Spleen (tissue), 7 donors: ENCODE results near the gene ASIC1.

Experiments used
- POLR2AphosphoS5 ChIP-seq, 3 donors: sonication (generic); formaldehyde crosslinking; IDR thresholded peaks; one replicate each; pipeline ENCODE4 v1.5.1; 2017; ENCODE audit warnings: antibody characterized with exemption in 3 of 3
- TF ChIP-seq, protein P1 (sequence below), 11 experiments: fragments of 200-600 bp in 7 of 11; fragments of 450-650 bp in 4 of 11; sonication (generic) in 4 of 11; IDR thresholded peaks in 8 of 11; conservative IDR thresholded peaks in 3 of 11; 1 replicate in 7 of 11; 2 replicates in 4 of 11; pipeline versions ENCODE4 v1.4.0 to v1.8.0; 2016 to 2021; ENCODE audit warnings: antibody characterized with exemption in 11 of 11, inconsistent platforms in 4 of 11, mild to moderate bottlenecking in 1 of 11
- donor health status: DM: no; HTN: no; CAD: no; lungs with moderate emphysema.
- donor health status: DM: no; HTN: no; CAD: no.
- donor health status: DM: no; HTN: no; CAD: no.

DNA sequence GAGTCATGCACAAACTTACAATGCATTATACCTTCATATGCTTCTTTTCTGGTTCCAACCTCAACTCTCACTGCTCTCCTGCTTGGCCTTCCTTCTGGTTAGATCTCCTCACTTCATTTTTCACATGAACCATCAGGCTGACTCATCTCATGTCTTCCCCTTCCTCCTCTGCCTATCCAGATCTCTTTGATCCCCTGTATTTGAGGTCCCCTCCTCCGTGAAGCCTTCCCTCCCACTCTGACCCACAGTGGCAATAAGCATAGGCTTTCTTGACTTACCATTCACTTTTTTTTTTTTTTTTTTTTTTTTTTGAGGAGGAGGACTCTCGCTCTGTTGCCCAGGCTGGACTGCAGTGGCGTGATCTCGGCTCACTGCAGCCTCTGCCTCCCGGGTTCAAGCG is 14.7 kb upstream of the ASIC1 start:
- TF ChIP-seq, protein P1, sequence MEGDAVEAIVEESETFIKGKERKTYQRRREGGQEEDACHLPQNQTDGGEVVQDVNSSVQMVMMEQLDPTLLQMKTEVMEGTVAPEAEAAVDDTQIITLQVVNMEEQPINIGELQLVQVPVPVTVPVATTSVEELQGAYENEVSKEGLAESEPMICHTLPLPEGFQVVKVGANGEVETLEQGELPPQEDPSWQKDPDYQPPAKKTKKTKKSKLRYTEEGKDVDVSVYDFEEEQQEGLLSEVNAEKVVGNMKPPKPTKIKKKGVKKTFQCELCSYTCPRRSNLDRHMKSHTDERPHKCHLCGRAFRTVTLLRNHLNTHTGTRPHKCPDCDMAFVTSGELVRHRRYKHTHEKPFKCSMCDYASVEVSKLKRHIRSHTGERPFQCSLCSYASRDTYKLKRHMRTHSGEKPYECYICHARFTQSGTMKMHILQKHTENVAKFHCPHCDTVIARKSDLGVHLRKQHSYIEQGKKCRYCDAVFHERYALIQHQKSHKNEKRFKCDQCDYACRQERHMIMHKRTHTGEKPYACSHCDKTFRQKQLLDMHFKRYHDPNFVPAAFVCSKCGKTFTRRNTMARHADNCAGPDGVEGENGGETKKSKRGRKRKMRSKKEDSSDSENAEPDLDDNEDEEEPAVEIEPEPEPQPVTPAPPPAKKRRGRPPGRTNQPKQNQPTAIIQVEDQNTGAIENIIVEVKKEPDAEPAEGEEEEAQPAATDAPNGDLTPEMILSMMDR (IDR thresholded peaks at IDR 0.05 in 8 of 11, conservative IDR thresholded peaks at IDR 0.05 in 3 of 11) = no peak
- no peak for TF ChIP-seq POLR2AphosphoS5 (IDR thresholded peaks at IDR 0.05)
